ENCODE data around the gene DDC.
"Not testable (repeated sequence)": the region's sequence is repeated elsewhere in the genome, so short reads cannot be mapped to it uniquely, and the experiment has no call there.

Gene DDC

DNA sequence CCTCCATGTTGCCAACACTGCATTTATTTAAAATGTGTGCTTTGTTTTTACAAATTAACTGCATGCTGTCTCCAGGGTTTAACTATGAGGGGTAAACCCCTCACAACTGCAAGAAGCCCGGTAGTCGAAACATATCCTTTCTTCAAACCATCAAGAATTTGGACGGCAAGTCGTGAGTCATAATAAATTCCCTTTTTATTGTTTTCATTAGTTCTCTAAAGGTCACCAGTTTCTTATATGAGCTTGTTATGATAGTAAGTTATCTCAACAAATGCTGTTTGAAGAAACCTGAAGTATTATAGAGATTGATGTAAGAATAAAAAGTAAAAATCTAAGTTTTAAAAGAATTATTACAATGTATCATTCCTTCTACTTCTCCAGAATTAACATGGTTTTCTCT lies 102.8 kb downstream of the DDC start:
- DNase-seq (ENCODE audit: low read depth in 4 of 4, low spot score in 1 of 4): no peak

DNA sequence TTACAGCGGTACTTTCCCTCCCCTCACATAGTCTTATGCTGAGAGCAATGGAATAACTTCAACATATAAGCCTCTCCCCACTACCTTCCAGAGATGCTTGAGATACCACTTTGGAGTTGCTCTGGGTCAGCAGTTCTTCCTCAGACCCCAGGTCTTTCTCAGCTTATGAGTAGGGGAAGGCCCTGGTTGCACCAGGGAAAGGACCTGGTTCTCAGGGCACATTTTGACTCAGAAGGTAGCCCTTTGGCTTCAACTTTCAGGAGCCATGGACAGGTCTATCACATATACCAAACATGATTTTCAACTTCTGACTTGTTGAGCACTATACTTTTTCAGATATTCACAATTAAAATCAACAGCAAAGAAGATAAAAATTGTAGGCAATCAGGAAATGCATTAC lies 103.5 kb downstream of the DDC start:
- DNase-seq (ENCODE audit: low read depth in 4 of 4, low spot score in 1 of 4): no peak

DNA sequence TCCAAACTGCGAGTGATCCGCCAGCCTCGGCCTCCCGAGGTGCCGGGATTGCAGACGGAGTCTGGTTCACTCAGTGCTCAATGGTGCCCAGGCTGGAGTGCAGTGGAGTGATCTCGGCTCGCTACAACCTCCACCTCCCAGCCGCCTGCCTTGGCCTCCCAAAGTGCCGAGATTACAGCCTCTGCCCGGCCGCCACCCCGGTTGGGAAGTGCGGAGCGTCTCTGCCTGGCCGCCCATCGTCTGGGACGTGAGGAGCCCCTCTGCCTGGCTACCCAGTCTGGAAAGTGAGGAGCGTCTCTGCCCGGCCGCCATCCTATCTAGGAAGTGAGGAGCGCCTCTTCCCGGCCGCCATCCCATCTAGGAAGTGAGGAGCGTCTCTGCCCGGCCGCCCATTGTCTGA lies 106.0 kb downstream of the DDC start:
- not testable (repeated sequence) for DNase-seq (ENCODE audit: low read depth in 4 of 4, low spot score in 1 of 4)

DNA sequence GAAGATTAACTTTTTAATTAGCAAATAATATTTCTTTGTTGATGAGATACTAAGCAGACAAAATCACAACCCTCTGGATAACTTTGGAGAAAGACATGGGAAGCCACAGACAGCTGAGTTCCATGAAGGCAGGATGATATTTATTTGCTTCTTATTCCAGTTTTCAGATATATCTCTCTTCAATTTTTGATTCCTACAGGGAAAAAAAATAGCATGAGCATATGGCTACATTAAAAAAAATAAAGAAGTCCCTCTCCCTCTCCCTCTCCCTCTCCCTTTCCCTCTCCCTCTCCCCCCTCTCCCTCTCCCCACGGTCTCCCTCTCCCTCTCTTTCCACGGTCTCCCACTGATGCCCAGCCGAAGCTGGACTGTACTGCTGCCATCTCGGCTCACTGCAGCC lies 106.6 kb downstream of the DDC start:
- not testable (repeated sequence) for DNase-seq (ENCODE audit: low read depth in 4 of 4, low spot score in 1 of 4)

DNA sequence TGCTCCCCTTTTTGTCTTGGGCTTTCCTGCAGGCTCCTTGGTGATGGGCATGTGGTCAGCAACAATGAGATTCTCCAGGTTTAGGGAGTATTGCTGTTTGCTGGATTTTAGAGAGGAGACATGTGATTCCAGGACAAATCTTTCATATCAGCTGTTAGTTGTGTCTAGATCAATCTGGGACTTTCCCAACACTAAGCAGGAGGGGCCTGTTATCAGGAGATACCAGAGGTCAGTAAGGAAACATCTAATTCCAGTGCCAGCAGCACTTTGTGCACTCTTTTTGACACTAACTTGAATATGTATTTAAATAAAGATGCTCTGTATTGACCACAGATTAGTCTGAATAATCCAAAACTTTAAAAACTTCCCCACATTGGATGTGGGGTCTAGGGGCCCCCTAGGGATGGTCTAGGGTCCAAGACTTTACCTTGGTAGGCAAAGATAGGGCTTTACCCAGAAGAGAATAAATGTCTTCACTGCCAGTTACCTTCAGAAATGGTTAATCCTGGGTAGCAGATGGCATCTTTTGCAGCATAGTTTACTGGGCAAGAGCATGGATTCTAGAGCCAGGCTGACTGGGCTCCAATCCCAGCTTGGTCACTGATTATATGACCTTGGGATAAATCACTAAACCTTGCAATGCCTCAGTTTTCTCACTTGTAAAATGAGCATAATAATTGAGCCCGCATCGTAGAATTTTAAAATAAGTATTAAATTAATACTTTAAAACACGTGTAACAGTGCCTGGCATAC lies 108.7 kb downstream of the DDC start:
- DNase-seq (ENCODE audit: low read depth in 4 of 4, low spot score in 1 of 4): no peak

DNA sequence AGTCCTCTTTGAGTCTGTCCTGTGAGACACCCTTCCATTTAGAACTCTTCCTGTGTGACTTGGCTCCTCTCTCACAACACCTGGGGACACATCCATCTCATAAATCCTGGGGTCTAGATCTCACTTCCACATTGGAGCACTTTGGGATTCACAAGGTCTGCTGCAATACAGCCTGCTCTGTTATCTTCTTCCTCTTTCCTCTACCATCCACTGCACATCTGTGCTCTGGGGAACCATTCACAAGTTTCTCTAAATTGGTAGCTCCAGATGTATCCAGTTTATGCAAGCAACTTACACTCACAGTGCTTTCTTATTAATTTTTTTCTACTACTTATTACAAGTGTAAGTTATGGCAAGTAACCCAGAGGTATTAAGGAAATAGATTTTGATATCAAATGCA lies 109.5 kb downstream of the DDC start:
- no peak for DNase-seq (ENCODE audit: low read depth in 4 of 4, low spot score in 1 of 4)

DNA sequence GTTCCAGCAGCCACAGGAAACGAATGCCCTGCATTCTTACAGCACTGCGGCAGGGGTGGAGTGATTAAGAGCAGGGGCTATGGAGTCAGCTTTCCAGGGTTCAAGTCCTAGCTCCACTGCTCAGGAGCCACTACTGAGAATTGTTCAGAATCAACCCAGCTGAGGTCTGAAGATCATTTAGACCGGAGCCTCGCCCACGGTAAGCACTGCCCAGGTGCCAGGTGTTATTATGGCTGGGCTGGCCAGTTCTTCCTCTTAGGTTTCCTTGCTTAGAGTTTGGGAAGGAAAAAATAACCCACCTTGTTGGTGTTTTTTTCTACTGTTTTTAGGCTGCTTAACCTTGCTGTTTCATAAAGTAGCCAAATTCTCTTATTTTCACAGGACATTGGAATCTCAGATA lies 110.2 kb downstream of the DDC start:
- no peak for DNase-seq (ENCODE audit: low read depth in 4 of 4, low spot score in 1 of 4)

- peak in 1 of 4 experiments; percentile 19 for DNase-seq (ENCODE audit: low read depth in 4 of 4, low spot score in 1 of 4)
Measured at GRCh38 chr7:50450590-50451032, 114.6 kb downstream of the DDC start.

- DNase-seq (ENCODE audit: low read depth in 4 of 4, low spot score in 1 of 4): peak; percentile 61 to 79 (median 68)
Measured at GRCh38 chr7:50449881-50450589, 115.2 kb downstream of the DDC start, which contains the start of gene FIGNL1. TSS of gene FIGNL1 (minus strand) at chr7:50450350. CDS start at chr7:50447287, 3,063 bp downstream.

- no peak for DNase-seq (ENCODE audit: low read depth in 4 of 4, low spot score in 1 of 4)
Measured at GRCh38 chr7:50449501-50449880, 115.7 kb downstream of the DDC start.

- DNase-seq (ENCODE audit: low read depth in 4 of 4, low spot score in 1 of 4): no peak
Measured at GRCh38 chr7:50448823-50449222, 116.4 kb downstream of the DDC start.

- DNase-seq (ENCODE audit: low read depth in 4 of 4, low spot score in 1 of 4): no peak
Measured at GRCh38 chr7:50446542-50446960, 118.7 kb downstream of the DDC start.

DNA sequence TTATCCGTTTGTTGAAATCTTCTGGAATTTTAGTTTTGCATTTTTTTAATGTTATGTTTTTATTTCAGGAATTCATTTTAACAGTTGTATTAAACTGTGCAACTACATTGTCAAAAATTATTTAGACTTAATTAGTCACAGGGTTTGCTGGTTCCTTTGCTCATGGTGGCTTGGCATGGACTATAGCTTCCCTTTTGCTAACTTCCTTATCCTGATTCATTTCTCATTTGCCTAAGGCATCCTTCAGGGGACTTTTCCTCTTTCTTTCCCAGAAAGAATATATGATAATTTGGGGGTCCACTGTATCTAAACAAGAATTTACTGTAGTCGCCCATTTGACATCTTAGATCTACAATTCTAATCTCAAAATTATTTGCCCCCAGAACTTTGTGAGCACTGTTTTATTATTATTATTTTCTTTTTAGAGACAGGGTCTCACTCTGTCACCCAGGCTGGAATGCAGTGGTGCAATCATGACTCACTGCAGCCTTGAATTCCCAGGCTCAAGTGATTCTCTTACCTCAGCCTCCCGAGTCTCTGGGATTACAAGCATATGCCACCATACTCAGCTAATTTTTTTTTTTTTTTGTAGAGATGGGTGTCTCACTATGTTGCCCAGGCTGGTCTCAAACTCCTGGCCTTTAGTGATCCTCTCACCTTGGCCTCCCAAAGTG lies 128.9 kb downstream of the DDC start:
- DNase-seq (ENCODE audit: low read depth in 4 of 4, low spot score in 1 of 4): no peak

DNA sequence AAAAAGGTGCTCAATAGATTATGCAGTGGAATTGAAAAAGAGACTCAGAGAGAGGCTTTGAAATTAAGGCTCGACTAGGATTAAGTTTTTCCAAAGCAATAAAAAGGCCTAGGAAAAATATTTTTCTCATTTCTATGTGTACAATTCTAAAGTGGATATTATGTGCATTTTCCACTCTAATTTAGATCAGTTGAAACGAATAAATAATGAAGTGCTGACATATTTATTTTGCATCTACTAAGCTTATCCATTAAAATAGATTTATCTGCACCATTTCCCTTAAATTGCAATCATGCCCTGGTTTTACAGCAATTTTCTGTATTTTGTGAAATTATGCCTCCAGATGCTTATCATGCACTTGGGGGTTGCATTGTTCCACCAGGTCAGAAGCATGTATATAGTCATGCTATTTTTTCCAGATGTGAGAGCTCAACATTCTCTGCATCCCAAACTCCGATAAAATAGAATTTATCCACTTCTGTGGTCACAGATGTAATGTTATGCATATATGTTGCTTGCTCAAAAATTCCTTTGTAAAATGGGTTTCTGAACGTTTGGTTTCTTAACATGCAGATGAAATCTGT lies 133.4 kb downstream of the DDC start:
- no peak for DNase-seq (ENCODE audit: low read depth in 4 of 4, low spot score in 1 of 4)

GRCh38 chr7:50431316-50431715 lies 133.9 kb downstream of the DDC start:
- DNase-seq (ENCODE audit: low read depth in 4 of 4, low spot score in 1 of 4): no peak

DNA sequence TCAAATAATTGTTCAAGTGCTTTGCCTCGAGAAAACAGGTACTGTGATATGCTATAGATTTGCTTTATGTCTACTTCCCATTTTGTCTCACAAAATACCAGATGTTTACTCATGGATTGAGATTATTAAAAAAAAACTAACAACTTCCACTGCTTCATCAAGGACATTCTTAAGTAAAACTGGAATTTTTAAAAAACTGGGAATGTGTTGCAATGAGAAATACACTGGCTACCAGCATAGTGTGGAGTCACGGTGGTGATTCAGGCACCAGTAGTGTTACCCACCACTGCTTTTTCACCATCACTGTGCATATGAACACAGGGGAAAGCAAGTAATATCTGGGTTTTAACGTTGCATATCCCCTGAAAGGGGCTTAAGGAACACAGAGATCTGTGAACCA lies 136.3 kb downstream of the DDC start:
- DNase-seq (ENCODE audit: low read depth in 4 of 4, low spot score in 1 of 4): no peak

- DNase-seq (ENCODE audit: low read depth in 4 of 4, low spot score in 1 of 4): no peak
Measured at GRCh38 chr7:50427518-50427917, 137.7 kb downstream of the DDC start.

DNA sequence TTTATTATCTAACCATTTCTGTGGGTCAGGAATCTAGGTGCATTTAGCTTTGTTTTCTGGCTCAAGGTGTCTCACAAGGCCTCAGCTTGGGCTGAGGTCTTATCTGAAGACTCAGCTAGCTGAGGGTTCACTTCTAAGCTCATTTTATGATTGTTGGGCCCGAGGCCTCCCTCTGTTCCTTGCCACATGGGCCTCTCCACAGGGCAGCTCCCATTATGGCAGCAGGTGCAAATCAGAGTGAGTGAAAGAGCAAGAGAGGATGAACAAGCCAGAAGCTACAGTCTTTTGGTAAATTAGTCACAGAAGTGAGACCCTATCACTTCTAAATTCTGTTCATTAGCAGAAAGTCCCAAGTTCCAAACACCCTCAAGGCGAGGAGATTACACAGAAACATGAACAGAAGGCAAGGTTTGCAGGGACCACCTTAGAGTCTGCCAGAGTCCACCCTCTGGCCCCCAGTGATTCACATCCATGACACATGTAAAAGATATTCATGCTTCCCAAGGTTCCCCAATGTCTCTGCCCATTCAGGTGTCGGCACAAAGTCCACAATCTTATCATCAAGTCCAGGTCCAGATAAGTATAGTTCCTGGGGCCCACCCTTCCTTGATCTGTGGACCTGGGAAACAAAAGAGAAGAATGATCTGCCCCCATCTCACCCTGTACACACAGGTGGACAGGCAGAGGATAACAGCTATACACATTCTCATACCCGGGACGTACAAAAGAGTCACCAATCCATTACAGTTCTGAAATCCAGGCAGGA lies 138.7 kb downstream of the DDC start:
- no peak for DNase-seq (ENCODE audit: low read depth in 4 of 4, low spot score in 1 of 4)

- no peak for DNase-seq (ENCODE audit: low read depth in 4 of 4, low spot score in 1 of 4)
Measured at GRCh38 chr7:50425318-50425717, 139.9 kb downstream of the DDC start.

DNA sequence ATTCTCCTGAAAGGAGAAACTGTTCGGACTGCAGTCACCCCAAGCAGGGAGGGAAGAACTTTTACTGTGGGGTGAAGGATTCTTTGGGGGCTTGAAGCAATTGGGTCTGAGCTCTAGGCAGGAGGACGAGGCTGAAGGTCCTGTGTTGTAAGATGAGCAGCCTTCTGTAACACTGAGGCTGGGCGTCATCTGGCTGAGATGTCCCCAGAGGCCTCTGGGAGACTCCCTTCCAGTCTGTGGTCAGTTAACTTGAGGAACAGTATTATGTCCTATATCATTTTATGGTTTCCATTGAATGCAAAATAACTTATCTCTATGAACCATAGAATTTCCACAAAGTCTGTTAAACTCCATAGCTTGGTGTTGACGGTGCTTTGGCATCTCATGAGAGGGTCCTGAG lies 141.3 kb downstream of the DDC start:
- DNase-seq (ENCODE audit: low read depth in 4 of 4, low spot score in 1 of 4): no peak

DNA sequence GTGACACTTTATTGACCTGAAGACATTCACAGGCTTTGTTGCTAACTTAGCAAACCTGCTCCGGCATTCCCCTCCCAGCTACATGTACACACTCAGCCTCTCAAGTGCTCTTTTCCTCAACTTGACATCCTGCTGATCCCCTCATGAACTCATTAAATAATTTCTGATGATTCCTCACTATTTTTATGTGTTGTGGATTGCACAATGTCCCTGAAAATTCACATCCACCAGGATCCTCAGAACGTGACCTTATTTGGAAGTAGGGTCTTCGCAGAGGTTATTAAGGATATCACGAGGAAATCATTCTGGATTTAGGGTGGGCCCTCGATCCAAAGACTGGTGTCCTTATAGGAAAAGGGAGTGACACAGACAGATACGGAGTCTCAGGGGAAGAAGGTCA lies 142.3 kb downstream of the DDC start:
- DNase-seq (ENCODE audit: low read depth in 4 of 4, low spot score in 1 of 4): no peak
